Neural cell (in vitro differentiated cells): ENCODE measurements around the gene MIEN1. TPM values are rescaled to one million over a fixed set of nuclear protein-coding genes. Genes with fewer than 3 reads are reported as not detected.

ENCODE experiments used
- H2AFZ ChIP-seq: fragments of 200-600, 300-800 bp; sonication (generic), shearing (Covaris generic); 2 replicates; pipeline ENCODE4 v1.6.0; 2014; ENCODE audit warnings: low read depth, mild to moderate bottlenecking, antibody characterized with exemption, low read length, moderate library complexity
- H3F3A ChIP-seq: fragments of 200-600 bp; shearing (Covaris generic); 2 replicates; pipeline ENCODE4 v1.6.1; 2016; ENCODE audit warnings: mild to moderate bottlenecking, moderate library complexity, mixed read lengths, antibody characterized with exemption, low read length; ENCODE audit not compliant: insufficient read depth, poor library complexity, severe bottlenecking
- H3K27ac ChIP-seq: fragments of 200-600, 300-800 bp; sonication (generic), shearing (Covaris generic); 2 replicates; pipeline ENCODE4 v1.5.1; 2014; ENCODE audit warnings: mild to moderate bottlenecking, low read length, moderate library complexity
- H3K27me3 ChIP-seq: fragments of 300-800, 200-600 bp; sonication (generic), shearing (Covaris generic); 2 replicates; pipeline ENCODE4 v1.6.0; 2014; ENCODE audit warnings: mild to moderate bottlenecking, low read depth, low read length, moderate library complexity; ENCODE audit not compliant: insufficient read depth
- H3K36me3 ChIP-seq: fragments of 300-800, 200-600 bp; sonication (generic), shearing (Covaris generic); 2 replicates; pipeline ENCODE4 v1.5.1; 2014; ENCODE audit warnings: mild to moderate bottlenecking, antibody characterized with exemption, low read length, moderate library complexity; ENCODE audit not compliant: insufficient read depth
- H3K4me2 ChIP-seq: fragments of 300-800, 200-600 bp; sonication (generic), shearing (Covaris generic); 2 replicates; pipeline ENCODE4 v1.6.0; 2014; ENCODE audit warnings: mild to moderate bottlenecking, low read length
- H3K4me3 ChIP-seq: fragments of 300-800, 200-600 bp; sonication (generic), shearing (Covaris generic); 2 replicates; pipeline ENCODE4 v1.5.1; 2014; ENCODE audit warnings: mild to moderate bottlenecking, low read length, moderate library complexity
- H3K79me2 ChIP-seq: fragments of 200-600 bp; shearing (Covaris generic); replicated peaks from 2 replicates; pipeline ENCODE4 v1.6.0; 2014; ENCODE audit warnings: mild to moderate bottlenecking, low read length, moderate library complexity; ENCODE audit not compliant: insufficient read depth
- H3K9ac ChIP-seq: fragments of 300-800, 200-600 bp; sonication (generic), shearing (Covaris generic); 2 replicates; pipeline ENCODE4 v1.6.1; 2016; ENCODE audit warnings: mild to moderate bottlenecking, low read length, mixed read lengths
- H3K9me2 ChIP-seq: fragments of 200-600 bp; shearing (Covaris generic); 2 replicates; pipeline ENCODE4 v1.6.1; 2016; ENCODE audit warnings: mild to moderate bottlenecking, low read length, mixed read lengths; ENCODE audit not compliant: insufficient read depth
- H3K9me3 ChIP-seq: fragments of 200-600, 300-800 bp; sonication (generic), shearing (Covaris generic); 2 replicates; pipeline ENCODE4 v1.6.1; 2016; ENCODE audit warnings: mild to moderate bottlenecking, mixed run types, low read length, moderate library complexity, mixed read lengths
- H4K20me1 ChIP-seq: fragments of 200-600 bp; shearing (Covaris generic); 2 replicates; pipeline ENCODE4 v1.6.1; 2016; ENCODE audit warnings: mild to moderate bottlenecking, mixed run types; ENCODE audit not compliant: insufficient read depth
- CTCF ChIP-seq: fragments of 450-650 bp; IDR thresholded peaks from 2 replicates; pipeline ENCODE4 v1.5.1; 2014; ENCODE audit warnings: antibody characterized with exemption, mild to moderate bottlenecking, moderate library complexity; ENCODE audit not compliant: poor library complexity, severe bottlenecking
- EP300 ChIP-seq: fragments of 450-650 bp; conservative IDR thresholded peaks from 2 replicates; pipeline ENCODE4 v1.6.1; 2014; ENCODE audit warnings: antibody characterized with exemption, mild to moderate bottlenecking, moderate library complexity; ENCODE audit not compliant: poor library complexity, severe bottlenecking
- EZH2 ChIP-seq: fragments of 200-600, 300-800 bp; shearing (Covaris generic), sonication (generic); IDR thresholded peaks from 2 replicates; pipeline ENCODE4 v1.6.1; 2014; ENCODE audit warnings: antibody characterized with exemption, low read length, borderline replicate concordance, mild to moderate bottlenecking; ENCODE audit not compliant: insufficient read depth, poor library complexity, severe bottlenecking
- MXI1 ChIP-seq: fragments of 450-650 bp; conservative IDR thresholded peaks from 2 replicates; pipeline ENCODE4 v1.6.1; 2014; ENCODE audit warnings: antibody characterized with exemption, mild to moderate bottlenecking; ENCODE audit not compliant: poor library complexity, severe bottlenecking
- POLR2AphosphoS5 ChIP-seq: IDR thresholded peaks from 2 replicates; pipeline ENCODE4 v1.6.1; 2012
- RAD21 ChIP-seq: fragments of 450-650 bp; conservative IDR thresholded peaks from 2 replicates; pipeline ENCODE4 v1.6.1; 2014; ENCODE audit warnings: antibody characterized with exemption, mild to moderate bottlenecking, moderate library complexity
- SMC3 ChIP-seq: fragments of 450-650 bp; conservative IDR thresholded peaks from 2 replicates; pipeline ENCODE4 v1.6.1; 2014; ENCODE audit warnings: antibody characterized with exemption, mild to moderate bottlenecking, moderate library complexity; ENCODE audit not compliant: poor library complexity
- TAF1 ChIP-seq: IDR thresholded peaks from 2 replicates; pipeline ENCODE4 v1.6.1; 2012; ENCODE audit warnings: low read depth
- polyA plus RNA-seq: library from polyadenylated mRNA; depleted of rRNA; stranded (reverse); fragments of >200 nt; gene quantifications from 2 replicates; pipeline ENCODE4 v1.2.3, GENCODE V29; 2014
- TF ChIP-seq, protein P1 (sequence below): IDR thresholded peaks from 2 replicates; pipeline ENCODE4 v1.6.1; 2012; ENCODE audit warnings: borderline replicate concordance

The MIEN1 gene
- polyA plus RNA-seq, 1 donor from 2014 or later = 106 TPM

DNA sequence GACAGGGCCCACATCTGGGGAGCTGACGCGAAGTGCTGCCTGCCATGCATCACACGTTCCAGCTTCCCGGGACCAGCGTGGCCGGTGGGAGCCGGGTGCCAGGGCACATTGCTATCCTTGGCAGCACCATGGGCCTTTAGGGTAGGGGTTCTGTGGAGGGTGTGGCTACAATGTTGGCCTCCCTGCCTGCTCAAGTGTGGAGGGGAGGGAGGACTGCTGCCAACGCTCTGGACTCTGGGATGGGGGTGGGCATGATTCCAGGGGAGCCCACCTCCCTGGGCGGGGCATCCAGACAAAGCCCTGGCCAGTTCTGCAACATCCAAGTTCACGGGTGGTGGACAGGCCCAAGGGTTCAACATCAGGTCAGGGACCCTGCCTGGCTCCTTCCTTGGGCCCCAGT lies 21.3 kb upstream of the MIEN1 start:
- no peak overlapping the region for H3K4me3 ChIP-seq
- no peaks in the 10 kb centered on the region for H3K9me2 ChIP-seq
- H3K36me3 ChIP-seq = no peaks in the 10 kb centered on the region
- H3K27ac ChIP-seq = no peak overlapping the region
- H3K79me2 ChIP-seq = no peaks in the 10 kb centered on the region
- no peak overlapping the region for H2AFZ ChIP-seq
- TF ChIP-seq TAF1 = no peak
- no peak for TF ChIP-seq POLR2AphosphoS5
- TF ChIP-seq MXI1 = no peak
- TF ChIP-seq EZH2 = no peak
- no peak for TF ChIP-seq EP300
- TF ChIP-seq CTCF = no peak
- TF ChIP-seq, protein P1, sequence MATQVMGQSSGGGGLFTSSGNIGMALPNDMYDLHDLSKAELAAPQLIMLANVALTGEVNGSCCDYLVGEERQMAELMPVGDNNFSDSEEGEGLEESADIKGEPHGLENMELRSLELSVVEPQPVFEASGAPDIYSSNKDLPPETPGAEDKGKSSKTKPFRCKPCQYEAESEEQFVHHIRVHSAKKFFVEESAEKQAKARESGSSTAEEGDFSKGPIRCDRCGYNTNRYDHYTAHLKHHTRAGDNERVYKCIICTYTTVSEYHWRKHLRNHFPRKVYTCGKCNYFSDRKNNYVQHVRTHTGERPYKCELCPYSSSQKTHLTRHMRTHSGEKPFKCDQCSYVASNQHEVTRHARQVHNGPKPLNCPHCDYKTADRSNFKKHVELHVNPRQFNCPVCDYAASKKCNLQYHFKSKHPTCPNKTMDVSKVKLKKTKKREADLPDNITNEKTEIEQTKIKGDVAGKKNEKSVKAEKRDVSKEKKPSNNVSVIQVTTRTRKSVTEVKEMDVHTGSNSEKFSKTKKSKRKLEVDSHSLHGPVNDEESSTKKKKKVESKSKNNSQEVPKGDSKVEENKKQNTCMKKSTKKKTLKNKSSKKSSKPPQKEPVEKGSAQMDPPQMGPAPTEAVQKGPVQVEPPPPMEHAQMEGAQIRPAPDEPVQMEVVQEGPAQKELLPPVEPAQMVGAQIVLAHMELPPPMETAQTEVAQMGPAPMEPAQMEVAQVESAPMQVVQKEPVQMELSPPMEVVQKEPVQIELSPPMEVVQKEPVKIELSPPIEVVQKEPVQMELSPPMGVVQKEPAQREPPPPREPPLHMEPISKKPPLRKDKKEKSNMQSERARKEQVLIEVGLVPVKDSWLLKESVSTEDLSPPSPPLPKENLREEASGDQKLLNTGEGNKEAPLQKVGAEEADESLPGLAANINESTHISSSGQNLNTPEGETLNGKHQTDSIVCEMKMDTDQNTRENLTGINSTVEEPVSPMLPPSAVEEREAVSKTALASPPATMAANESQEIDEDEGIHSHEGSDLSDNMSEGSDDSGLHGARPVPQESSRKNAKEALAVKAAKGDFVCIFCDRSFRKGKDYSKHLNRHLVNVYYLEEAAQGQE = no peak
- TF ChIP-seq RAD21 = no peak
- TF ChIP-seq SMC3 = no peak
- H3K4me2 ChIP-seq = no peak overlapping the region
- no peaks in the 10 kb centered on the region for H3K27me3 ChIP-seq
- no peaks in the 10 kb centered on the region for H3F3A ChIP-seq
- H4K20me1 ChIP-seq = no peaks in the 10 kb centered on the region
- H3K9ac ChIP-seq = no peak overlapping the region
- H3K9me3 ChIP-seq = no peaks in the 10 kb centered on the region

GRCh38 chr17:39751016-39751543 lies 20.7 kb upstream of the MIEN1 start:
- no peaks in the 10 kb centered on the region for H3K27me3 ChIP-seq
- H3K9me3 ChIP-seq = no peaks in the 10 kb centered on the region
- TF ChIP-seq SMC3 = no peak
- TF ChIP-seq TAF1 = no peak
- TF ChIP-seq EZH2 = no peak
- no peak for TF ChIP-seq CTCF
- TF ChIP-seq, protein P1 = no peak
- TF ChIP-seq RAD21 = no peak
- TF ChIP-seq MXI1 = no peak
- no peak for TF ChIP-seq EP300
- TF ChIP-seq POLR2AphosphoS5 = no peak
- H3K4me2 ChIP-seq = no peak overlapping the region
- H3F3A ChIP-seq = no peaks in the 10 kb centered on the region
- no peak overlapping the region for H3K9ac ChIP-seq
- H4K20me1 ChIP-seq = no peaks in the 10 kb centered on the region
- no peaks in the 10 kb centered on the region for H3K79me2 ChIP-seq
- no peaks in the 10 kb centered on the region for H3K9me2 ChIP-seq
- no peak overlapping the region for H3K4me3 ChIP-seq
- H2AFZ ChIP-seq = no peak overlapping the region
- H3K36me3 ChIP-seq = no peaks in the 10 kb centered on the region
- H3K27ac ChIP-seq = no peak overlapping the region
